T1000 (cell line): ENCODE measurements around the gene SGPL1.
A peak's percentile ranks its signal among the peaks of the same experiment; 100 is the strongest.
"Not testable (repeated sequence)": the region's sequence is repeated elsewhere in the genome, so short reads cannot be mapped to it uniquely, and the experiment has no call there.

Source experiments
- DNase-seq: peaks from one replicate; lab custom pipeline; 2025; ENCODE audit warnings: mixed read lengths; lab: John Stamatoyannopoulos, UW

Gene SGPL1, protein sequence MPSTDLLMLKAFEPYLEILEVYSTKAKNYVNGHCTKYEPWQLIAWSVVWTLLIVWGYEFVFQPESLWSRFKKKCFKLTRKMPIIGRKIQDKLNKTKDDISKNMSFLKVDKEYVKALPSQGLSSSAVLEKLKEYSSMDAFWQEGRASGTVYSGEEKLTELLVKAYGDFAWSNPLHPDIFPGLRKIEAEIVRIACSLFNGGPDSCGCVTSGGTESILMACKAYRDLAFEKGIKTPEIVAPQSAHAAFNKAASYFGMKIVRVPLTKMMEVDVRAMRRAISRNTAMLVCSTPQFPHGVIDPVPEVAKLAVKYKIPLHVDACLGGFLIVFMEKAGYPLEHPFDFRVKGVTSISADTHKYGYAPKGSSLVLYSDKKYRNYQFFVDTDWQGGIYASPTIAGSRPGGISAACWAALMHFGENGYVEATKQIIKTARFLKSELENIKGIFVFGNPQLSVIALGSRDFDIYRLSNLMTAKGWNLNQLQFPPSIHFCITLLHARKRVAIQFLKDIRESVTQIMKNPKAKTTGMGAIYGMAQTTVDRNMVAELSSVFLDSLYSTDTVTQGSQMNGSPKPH

DNA sequence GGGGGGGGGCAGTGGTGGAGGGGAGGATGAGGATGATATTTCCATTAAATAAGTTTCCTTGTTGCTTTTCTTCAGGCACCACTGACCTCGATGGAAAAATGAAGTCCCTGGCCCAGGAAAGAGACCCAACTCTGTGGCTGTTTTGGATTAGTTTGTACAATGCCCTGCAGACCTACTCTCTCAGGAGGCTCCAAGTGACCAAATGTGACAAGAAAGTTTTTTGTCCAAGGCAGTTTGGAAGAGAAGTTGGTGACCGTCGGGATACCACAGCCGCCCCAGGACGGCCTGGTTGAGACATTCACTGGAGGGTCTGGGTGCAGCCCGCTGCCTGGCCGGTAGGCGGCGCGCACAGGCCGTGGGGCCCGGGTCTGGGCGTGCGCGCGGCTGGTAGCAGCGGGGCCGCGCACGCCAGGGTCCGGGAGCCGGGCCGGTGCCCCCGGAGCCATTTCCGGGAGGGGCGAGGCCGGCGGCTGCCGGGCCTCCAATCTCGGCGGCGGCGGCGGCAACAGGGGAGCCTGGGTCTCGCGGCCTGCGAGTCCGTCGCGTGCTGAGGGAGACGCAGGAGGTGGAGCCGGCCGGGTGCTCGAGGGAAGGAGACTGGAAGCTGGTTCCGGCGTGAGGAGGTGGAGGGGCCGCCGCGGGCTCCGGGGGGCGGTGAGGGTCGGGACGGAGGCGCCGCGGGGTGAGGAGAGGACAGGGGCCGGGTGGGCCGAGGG is at the start of gene SGPL1:
Gene SGPL1, plus strand, starts transcription at position 445 of the 716 bp plus-strand sequence. CDS start 906 bp downstream, outside the sequence.
- peak; percentile 84 for DNase-seq

DNA sequence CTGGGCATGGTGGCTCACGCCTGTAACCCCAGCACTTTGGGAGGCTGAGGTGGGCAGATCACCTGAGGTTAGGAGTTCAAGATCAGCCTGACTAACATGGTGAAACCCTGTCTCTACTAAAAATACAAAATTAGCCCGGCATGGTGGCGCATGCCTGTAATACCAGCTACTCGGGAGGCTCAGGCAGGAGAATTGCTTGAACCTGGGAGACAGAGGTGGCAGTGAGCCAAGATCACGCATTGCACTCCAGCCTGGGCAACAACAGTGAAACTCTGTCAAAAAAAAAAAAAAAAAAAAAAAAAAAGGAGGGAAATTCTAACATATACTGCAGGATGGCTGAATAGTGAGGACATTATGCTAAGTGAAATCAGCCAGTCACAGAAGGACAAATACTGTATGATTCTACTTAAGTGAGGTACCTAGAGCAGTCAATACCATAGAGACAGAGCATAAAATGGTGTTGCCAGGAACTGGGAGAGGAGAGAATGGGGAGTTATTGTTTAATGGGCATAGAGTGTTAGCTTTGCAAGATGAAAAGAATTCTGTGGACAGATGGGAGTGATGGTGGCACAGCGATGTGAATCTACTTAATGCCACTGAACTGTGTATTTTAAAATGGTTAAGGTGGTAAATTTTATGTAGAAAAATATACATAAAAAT is 47.6 kb upstream of the SGPL1 start:
- not testable (repeated sequence) for DNase-seq

DNA sequence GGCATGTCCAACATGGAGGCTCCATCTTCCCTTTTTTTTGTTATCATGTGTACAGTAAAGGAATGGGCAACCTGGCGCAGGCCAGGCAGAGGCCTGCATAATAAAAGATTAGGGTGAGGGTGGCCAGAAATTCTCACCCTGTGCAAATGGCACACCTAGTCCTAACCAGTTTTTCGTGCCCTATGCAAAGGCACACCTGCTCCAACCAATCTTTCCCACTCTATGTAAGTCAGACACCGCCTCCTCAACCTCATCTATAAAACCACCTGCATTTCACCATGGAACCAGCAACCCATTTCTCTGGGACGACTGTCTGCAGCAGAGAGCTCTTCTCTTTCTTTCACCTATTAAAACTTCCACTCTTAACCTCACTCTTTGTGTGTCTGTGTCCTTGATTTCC is 46.6 kb upstream of the SGPL1 start:
- DNase-seq: no peak

DNA sequence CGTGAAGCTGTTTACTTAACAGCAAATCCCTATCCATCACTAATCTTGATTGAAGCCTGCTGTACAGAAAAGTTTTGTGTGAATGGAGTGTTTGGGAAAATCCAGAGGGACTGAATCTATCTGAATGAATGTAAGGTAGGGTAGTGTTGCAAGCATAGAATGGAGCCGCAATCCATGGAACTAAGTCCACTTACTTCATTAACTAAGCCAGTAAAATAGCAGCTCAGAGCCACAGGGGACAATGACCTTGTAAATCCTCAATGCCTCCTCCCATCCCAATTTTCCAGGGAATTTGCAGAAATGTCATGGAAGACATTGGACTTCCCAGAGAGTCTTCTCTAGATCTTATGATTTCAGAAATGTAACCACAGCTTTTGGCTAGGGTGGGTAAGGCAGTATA is 45.7 kb upstream of the SGPL1 start:
- no peak for DNase-seq

DNA sequence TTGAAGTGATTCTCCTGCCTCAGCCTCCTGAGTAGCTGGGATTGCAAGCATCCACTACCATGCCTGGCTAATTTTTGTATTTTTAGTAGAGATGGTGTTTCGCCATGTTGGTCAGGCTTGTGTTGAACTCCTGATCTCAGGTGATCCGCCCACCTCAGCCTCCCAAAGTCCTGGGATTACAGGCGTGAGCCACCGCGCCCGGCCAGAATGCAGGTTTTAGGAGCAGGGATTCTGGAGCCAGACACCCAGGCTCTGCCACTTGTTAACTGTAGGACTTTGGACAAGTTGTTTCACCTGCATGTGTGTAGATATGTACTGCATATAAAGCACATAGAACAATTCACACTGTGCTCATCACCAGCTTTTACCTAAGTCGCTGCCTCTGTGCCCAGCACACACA is 45.2 kb upstream of the SGPL1 start:
- not testable (repeated sequence) for DNase-seq

DNA sequence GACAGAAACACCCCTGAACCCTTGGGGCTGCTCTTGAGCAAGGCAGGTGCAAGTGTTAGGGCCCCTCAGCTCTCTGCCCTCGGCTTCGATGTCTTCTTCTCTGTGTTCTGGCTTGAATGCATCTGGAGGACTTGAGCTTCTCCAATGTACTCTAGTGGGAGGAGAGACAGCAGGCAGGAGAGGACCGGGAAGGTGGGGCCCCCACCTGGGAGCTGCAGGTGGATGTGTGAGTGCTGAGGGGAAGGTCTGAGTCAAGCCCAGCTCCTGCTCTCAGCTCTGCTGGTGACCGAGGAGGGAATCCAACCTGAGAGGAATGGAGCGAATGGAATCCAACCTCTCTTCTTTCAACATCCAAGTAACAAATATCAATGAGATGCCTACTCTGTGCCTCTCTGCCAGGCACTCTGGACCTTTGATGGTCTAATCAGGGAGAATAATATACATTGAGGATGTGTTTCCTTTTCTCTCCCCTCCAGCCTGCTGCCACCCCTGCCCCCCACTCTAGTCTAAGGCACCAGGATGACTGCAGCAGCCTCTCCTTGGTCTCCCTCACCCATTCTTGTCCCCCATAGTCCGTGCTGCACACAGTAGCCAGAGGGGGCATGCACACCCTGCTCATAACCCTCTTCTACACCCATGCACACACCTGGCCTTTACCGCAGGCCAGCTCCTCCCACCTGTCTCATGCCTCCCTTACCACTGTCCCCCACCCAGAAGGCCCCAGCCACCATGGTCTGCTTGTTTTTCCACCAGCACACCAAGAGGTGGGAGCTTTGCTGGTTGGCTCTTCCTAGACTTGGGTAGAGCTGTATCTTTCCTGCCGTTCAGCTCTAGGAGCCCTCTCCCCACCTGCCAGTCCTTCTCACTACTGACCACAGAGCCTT is 44.2 kb upstream of the SGPL1 start:
- no peak for DNase-seq

DNA sequence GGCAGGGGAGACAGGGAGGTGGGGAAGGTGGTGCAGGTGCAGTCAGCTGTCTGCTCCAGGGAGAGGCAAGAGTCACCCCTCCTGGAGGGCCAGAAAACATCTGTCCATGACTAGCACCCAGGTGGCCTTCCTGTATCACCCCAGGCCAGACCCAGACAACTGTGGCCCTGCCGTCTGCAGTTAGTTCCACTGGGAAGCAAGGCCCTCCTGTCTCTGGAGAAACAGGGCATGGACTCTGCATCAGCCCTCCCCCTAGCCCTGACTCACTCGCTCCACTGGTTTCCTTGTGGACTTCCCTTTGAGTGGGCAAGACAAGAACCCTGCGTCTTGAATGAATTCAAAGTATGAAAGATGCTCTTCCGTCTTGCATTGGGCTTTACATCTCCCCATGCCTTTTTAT is 43.1 kb upstream of the SGPL1 start:
- DNase-seq: no peak

DNA sequence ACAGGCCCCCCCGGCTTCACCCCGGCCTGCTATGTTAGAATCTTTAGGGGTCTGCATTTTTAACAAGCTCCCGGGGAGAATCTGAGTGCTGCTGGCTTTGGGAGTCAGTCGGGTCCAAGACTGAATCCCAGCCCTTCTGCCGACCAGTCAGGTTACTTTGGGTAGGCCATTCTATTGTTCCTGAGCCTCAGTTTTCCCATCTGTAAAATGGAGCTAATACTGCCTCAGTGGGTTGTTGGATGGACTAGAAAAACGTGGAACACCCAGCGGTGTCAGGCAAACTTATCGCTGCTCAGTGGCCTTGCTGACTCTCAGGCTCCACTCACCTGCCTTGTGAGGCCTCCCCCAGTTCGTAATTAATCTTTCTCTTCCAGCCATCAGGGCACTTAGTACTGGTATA is 42.3 kb upstream of the SGPL1 start:
- no peak for DNase-seq

DNA sequence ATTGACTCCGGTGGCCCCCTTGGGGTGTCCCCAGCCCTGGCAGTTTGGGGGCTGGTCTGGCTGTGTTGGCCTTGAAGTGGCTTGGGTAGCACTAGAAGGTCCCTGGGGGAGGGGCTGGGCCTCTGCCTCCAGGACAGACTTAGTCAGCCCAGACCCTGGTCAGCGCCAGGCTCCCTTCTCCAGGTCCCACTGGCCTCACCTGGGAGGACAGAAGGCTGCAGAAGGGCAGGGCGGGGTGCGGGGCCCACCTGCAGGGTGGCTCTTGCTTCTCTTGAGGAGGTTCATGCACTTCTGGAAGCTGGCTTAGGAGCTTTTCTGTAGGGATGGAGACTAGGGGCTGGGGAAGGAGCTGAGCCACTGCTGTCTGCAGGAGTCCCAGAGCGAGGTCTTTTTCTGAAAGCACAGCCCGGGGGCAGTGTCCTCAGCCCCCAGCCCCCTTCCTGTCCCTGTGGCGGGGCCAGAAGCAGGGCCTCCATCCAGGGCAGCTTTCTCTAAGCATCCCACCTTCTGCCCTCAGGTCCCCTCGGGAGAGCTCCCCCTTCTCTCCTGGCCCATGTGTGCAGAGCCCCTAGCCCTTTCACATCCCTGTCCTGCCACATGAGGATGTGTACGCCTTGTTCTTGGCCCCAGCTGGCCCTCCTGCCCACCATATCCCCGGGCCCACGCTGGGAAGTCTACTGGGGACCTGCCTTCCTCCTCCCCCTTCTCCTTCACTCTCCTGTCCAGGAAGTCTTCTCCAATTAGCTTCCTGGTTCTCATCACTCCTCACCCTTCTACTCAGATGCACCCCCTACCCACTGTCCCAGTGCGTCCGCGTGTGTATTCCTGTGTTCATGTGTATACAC is 41.6 kb upstream of the SGPL1 start:
- DNase-seq: no peak

DNA sequence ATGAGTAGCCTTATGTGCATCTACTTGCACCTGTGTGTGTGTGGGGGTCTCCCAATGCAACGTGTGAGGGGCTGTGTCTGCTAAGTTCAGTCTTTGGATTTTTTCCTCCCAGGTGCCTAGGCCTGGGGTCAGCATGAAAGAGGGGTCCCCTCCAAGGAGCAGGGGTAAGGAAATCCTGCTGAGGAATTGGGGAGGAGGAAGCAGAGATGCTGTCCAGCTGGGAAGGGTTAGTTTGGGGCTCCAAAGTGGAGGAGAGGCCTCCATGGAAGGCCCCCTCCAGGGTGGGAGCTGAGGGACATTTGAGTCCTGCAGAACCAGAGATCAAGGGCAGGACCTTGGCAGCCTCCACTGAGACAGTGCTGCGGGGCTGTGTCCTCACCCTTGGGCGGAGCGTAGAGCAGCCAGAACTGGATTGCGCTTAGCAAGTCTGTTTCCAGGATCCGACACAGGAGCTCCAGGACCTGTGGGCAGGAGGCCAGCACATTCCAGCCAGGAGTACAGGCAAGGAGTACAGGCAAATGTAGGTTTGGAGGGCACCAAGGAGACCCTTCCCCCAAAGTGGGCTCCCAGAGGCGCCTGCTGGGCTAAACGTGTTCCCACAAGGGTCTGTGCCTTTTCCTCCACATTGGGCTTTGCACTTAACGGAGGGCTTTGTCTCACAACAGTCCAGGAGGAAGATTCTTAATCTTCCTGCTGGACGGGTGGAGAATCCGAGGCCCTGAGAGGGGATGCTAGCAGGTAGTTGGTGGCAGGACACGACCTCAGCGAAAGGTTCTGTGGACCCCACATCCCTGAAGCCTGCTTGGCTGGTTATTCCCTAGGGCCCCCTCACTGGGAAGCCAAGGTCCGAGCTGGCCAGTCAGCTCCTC is 40.7 kb upstream of the SGPL1 start:
- no peak for DNase-seq

DNA sequence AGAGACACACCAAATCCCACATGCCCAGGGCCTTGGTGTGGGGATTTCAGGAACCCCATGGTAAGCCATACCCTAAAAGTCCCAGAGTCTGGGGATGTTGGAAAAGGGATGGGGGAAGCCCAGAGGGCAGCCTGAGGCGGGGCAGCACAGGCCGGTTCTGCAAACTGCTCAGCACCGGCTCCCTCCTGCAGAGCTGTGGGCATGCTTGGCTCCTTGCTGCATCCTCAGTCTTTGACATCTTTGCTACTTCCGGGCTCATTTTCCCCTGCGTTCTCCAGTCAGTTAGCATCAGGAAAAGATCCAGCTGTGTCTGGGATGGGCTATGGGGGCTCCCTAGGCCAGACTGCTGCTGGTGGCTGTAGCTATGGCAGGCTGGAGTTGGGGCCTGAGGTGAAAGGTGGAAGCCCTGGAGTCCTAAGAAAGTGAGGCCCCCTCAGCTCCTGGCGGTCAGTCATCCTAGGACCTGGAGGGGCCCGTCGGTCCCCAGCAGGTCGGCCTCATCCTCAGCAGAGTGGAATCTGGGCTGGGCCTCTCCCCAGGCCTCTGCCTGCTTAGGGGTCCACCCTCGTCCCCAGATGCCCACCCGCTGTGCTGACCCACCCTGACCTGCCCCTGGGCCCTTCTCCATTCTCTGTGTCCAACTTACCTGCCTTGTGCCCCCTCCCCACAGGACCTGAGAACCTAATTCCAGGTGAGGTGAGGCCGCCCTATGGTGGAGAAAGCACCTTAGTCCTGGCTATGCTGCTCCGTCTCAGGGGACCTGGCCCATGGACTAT is 39.9 kb upstream of the SGPL1 start:
- no peak for DNase-seq

DNA sequence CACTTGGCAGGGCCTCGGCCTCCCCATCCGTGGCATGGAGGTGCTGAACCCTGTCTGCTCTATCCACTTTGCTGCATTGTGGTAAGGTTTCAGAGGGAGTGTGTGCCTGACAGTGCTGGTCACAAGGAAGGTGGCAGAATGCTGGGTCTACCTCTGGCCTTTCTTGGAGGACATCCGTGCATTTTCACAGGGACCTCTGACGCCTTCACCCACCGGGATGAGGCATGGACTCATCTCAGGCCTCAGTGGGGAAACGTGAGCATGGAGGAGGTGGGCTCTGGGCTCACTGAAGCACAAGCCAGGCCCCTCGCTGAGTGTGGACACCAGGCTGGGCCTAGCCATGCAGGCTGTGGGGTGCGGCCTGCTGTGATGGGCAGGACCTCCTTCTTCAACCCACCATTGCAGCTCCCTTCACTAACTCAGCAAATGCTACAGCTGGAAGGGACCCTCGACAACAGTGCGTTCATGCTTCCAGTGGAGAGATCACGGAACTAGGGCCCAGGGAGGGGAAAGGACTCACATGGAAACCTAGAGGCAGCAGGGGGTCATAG is 39.2 kb upstream of the SGPL1 start:
- DNase-seq: no peak

DNA sequence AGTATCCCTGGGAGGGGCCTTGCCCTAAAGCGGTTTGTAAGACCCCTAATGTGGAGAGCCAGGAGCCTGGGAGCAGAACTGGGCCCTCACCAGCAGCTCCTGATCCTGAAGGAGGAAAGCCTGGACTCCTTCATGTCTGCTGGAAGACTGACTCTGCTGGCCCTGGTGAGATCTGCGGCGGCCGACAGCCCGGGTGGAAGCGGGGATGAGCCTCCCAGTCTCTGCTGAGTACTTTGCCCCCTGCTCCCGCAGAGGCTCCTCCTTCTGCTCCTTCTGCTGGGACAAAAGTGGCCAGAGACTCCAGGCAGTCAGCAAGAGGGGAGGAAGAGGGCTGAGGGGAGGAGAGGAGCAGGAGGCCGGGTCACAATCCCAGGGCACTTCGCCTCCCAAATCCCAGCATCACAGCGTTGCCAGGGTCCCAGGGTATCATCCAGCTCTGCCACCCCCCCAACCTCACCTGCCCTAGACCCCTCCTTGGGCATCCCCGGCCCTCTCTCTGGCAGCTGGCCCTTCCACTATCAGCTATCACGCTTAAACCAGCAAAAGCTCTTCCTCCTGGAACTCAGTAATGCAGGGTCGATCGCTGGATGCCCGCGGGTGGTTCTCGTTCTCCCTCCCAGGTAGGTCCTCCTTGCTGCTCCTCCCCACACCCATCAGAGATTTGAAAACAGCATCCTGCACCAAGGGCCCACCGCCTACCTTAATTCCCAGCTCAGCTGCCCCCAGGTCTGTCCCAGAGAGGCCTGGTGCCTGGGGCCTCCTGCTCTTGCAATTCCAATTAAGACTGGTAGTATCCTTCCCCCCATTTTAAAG is 38.5 kb upstream of the SGPL1 start:
- DNase-seq: no peak

DNA sequence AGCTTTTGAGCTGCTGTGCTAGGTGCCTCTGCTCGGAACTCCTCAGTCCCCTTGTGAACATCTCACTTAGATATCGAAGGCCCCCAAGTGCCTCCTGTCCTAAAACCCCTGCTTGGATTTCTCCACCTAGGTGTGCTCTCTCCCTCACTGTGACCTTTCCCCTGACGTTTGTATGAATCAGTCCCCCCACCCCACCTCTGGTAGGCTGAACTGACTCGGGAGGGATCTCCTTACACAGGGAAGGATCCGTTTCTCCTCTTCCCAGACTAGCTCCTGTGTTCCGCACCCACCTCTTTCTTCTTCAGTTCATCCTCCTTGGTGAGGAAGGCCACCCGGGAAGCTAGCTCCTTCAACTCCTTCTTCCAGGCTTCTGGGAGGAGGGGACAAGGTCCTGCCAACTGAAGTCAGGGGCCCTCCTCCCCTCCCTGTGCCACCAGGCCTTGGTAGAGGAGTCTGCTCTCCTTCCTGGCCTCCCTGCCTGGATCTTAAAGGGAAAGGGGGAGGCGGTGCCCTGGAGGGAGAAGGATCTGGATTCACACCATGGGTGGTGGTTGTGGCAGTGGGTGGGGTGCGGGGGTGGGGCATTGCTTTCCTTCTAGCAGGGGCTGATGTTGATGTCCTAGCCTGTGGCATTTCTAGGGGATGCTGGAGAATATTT is 37.4 kb upstream of the SGPL1 start:
- no peak for DNase-seq

DNA sequence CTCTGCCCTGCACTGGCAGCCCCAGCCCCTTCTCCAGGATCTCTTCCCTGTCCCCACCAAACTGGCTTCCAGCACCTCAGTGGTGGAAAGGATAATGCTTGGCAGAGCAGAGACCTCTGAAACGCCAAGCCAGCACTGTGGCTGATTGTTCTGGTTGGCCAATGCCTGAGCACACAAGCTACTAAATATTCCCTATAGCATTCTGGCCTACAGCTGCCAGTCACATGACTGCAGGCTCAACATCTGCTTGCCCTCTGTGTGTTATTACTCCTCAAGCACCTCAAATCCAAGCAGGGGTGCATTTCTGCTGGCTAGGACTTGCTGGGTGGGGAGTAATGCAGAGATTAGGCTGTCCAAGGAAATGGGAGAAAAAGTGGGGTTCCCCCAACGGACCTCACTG is 36.7 kb upstream of the SGPL1 start:
- no peak for DNase-seq

DNA sequence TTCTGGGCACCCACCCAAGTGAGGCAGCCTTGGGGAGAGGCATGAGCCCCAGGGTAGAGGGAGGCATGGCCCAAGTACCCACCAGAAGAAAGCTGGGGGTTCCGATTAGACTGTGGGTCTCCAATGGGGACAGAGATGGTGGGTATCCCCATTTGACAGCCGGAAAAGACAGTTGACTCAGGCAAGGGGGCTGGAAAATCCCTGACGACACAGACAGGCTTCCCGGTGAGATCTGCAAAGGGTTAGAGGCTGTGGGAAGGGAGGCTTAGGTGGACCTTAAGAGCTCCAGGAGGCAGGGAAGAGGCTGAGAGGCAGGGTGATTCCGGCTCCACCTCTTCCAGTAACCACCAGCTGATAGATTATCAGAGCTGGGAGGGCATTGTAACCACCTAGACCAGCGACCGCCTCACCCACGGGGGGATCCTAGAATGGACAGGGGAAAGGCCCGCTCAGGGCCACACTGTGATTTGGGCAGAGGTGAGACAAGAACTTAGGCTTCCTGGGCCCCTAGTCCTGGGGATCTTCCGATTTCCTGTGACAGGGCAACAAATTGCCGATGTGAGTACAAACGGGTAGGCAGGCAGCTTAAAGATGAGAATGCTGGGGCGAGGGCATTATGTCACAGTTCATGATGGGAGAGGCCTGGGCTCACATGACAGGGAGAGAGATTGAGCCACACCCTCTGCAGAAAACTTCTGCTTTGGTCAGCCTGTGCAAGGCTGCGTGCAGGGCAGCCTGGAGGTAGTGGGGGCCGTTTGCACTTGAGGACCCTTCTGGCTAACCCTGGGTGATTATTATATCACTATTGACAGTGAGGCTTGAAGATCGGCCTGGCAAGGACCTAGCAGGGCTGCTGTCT is 36.0 kb upstream of the SGPL1 start:
- DNase-seq: no peak
